SK-N-SH treated with all-trans-retinoic acid at 6 μM for 48 hours (cell line): ENCODE measurements around the gene PTBP3.

Experiments used
- ATAC-seq: fragments of 200-7000 bp; cut with Tn5 transposase; 3 replicates; pipeline ENCODE4 v1.9.1; 2020; ENCODE audit warnings: mild to moderate bottlenecking, moderate library complexity
- CREB5 ChIP-seq: fragments of 250-450 bp; sonication (Bioruptor Pico); IDR thresholded peaks from 2 replicates; pipeline ENCODE4 v1.5.1; 2020; ENCODE audit warnings: low read depth, mild to moderate bottlenecking, moderate library complexity
- CSDC2 ChIP-seq: fragments of 250-450 bp; sonication (Bioruptor Pico); IDR thresholded peaks from 2 replicates; pipeline ENCODE4 v1.5.0; 2020; ENCODE audit warnings: mild to moderate bottlenecking, moderate library complexity
- ESRRG ChIP-seq: fragments of 250-450 bp; sonication (Bioruptor Pico); IDR thresholded peaks from 2 replicates; pipeline ENCODE4 v1.6.1; 2021; ENCODE audit warnings: mild to moderate bottlenecking
- ISL1 ChIP-seq: fragments of 250-450 bp; sonication (Bioruptor Pico); IDR thresholded peaks from 2 replicates; pipeline ENCODE4 v2.1.2; 2022; ENCODE audit warnings: mild to moderate bottlenecking, moderate library complexity
- POU6F1 ChIP-seq: fragments of 250-450 bp; sonication (Bioruptor Pico); IDR thresholded peaks from 2 replicates; pipeline ENCODE4 v1.8.0; 2021; ENCODE audit warnings: low read depth, mild to moderate bottlenecking, moderate library complexity, borderline replicate concordance
- SNAI2 ChIP-seq: fragments of 250-450 bp; sonication (Bioruptor Pico); IDR thresholded peaks from 2 replicates; pipeline ENCODE4 v1.5.0; 2020; ENCODE audit warnings: mild to moderate bottlenecking, moderate library complexity
- TSHZ2 ChIP-seq: fragments of 250-450 bp; sonication (Bioruptor Pico); IDR thresholded peaks from 2 replicates; pipeline ENCODE4 v1.5.0; 2020; ENCODE audit warnings: mild to moderate bottlenecking, moderate library complexity
- ZFP3 ChIP-seq: fragments of 250-450 bp; sonication (Bioruptor Pico); IDR thresholded peaks from 2 replicates; pipeline ENCODE4 v1.5.0; 2020; ENCODE audit warnings: mild to moderate bottlenecking, moderate library complexity
- ZFP30 ChIP-seq: fragments of 450-650 bp; formaldehyde crosslinking; IDR thresholded peaks from 2 replicates; pipeline ENCODE4 v1.5.0; 2022; ENCODE audit warnings: mild to moderate bottlenecking, moderate library complexity
- ZNF565 ChIP-seq: fragments of 450-650 bp; formaldehyde crosslinking; conservative IDR thresholded peaks from 2 replicates; pipeline ENCODE4 v1.5.0; 2020; ENCODE audit warnings: low read depth, mild to moderate bottlenecking, moderate library complexity
- ZNF70 ChIP-seq: fragments of 450-650 bp; formaldehyde crosslinking; IDR thresholded peaks from 2 replicates; pipeline ENCODE4 v1.5.0; 2020; ENCODE audit warnings: mild to moderate bottlenecking, moderate library complexity
- ZNF8 ChIP-seq: fragments of 450-650 bp; formaldehyde crosslinking; IDR thresholded peaks from 2 replicates; pipeline ENCODE4 v1.5.0; 2020; ENCODE audit warnings: mild to moderate bottlenecking, moderate library complexity
- TF ChIP-seq, protein P1 (sequence below): fragments of 250-450 bp; sonication (Bioruptor Pico); IDR thresholded peaks from 2 replicates; pipeline ENCODE4 v1.5.1; 2021; ENCODE audit warnings: mild to moderate bottlenecking, moderate library complexity

The PTBP3 gene

GRCh38 chr9:112261133-112261532 is 72.3 kb downstream of the PTBP3 start:
- ATAC-seq, result no peak
- no peak for TF ChIP-seq SNAI2
- no peak for TF ChIP-seq ZNF8 (CRISPR knock-in tag)
- TF ChIP-seq ZFP3 (CRISPR knock-in tag), result no peak
- no peak for TF ChIP-seq ZNF565 (CRISPR knock-in tag)
- TF ChIP-seq ZFP30 (CRISPR knock-in tag), result no peak
- no peak for TF ChIP-seq POU6F1 (CRISPR knock-in tag)
- TF ChIP-seq TSHZ2 (CRISPR knock-in tag), result no peak
- TF ChIP-seq CREB5 (CRISPR knock-in tag), result no peak
- TF ChIP-seq ESRRG (CRISPR knock-in tag), result no peak
- TF ChIP-seq CSDC2 (CRISPR knock-in tag), result no peak
- TF ChIP-seq, all 23 proteins: peak for 0

DNA sequence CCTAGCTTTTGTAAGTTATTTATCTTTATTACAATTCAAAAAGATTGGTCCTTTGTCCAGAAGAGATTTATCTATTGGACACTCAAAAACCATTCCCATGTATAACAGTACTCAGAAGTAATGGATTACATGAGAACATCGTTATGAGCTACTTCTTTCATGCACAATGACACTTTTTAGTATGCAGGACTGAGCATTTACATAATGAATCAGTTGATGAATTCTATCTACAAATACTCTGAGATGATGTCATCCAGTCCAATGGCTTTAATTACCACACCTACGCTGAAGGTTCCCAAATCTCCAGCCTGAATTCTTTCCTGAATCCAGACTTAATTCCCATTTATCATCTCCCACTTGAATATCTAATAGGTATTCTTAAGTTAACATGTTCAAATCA is 75.3 kb downstream of the PTBP3 start:
- no peak for ATAC-seq
- TF ChIP-seq, protein P1, sequence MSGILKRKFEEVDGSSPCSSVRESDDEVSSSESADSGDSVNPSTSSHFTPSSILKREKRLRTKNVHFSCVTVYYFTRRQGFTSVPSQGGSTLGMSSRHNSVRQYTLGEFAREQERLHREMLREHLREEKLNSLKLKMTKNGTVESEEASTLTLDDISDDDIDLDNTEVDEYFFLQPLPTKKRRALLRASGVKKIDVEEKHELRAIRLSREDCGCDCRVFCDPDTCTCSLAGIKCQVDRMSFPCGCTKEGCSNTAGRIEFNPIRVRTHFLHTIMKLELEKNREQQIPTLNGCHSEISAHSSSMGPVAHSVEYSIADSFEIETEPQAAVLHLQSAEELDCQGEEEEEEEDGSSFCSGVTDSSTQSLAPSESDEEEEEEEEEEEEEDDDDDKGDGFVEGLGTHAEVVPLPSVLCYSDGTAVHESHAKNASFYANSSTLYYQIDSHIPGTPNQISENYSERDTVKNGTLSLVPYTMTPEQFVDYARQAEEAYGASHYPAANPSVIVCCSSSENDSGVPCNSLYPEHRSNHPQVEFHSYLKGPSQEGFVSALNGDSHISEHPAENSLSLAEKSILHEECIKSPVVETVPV (CRISPR knock-in tag), result no peak
- TF ChIP-seq ZNF70 (CRISPR knock-in tag), result no peak
- TF ChIP-seq TSHZ2 (CRISPR knock-in tag), result no peak
- no peak for TF ChIP-seq ZNF565 (CRISPR knock-in tag)

GRCh38 chr9:112252194-112252593 is 81.2 kb downstream of the PTBP3 start:
- TF ChIP-seq ISL1 (CRISPR knock-in tag) (no peak), TSHZ2 (CRISPR knock-in tag) (no peak), CREB5 (CRISPR knock-in tag) (no peak)
- TF ChIP-seq, protein P1 (CRISPR knock-in tag), result no peak
- no peak for ATAC-seq
